Lower leg skin (tissue), 4 donors: ENCODE data around the gene EIF5AL1. TPM values are rescaled to one million over a fixed set of nuclear protein-coding genes. Genes with fewer than 3 reads are reported as not detected.
A peak's percentile ranks its signal among the peaks of the same experiment; 100 is the strongest.

Source experiments
- DNase-seq, 2 donors: peaks; one replicate each; pipeline ENCODE4 v3.0.0-alpha.2; 2019; ENCODE audit warnings: low spot score in 2 of 2
- H3K4me3 ChIP-seq: fragments of 200-600 bp; sonication (generic); 2 replicates; pipeline ENCODE4 v1.5.1; 2017; ENCODE audit warnings: mild to moderate bottlenecking, low read depth; ENCODE audit not compliant: poor library complexity, severe bottlenecking
- POLR2A ChIP-seq, 2 donors: fragments of 450-650 bp; IDR thresholded peaks; one replicate each; pipeline ENCODE4 v1.6.1; 2016 to 2017; ENCODE audit warnings: antibody characterized with exemption in 2 of 2, mild to moderate bottlenecking in 1 of 2, moderate library complexity in 1 of 2
- WGBS, 2 donors: methylation state at CpG; one replicate each; pipeline ENCODE4 v1.1.5; 2018; 5-methylcytosine and 5-hydroxymethylcytosine counted together
- intact Hi-C: fragments of 100-400 bp; cut with DNase I; formaldehyde crosslinking; loops from one replicate; pipeline ENCODE4 v1.15.0; 2023; ENCODE audit warnings: low total_unique reads
- total RNA-seq, 4 donors: library from RNA; depleted of rRNA; stranded (reverse); fragments of >200 nt; gene quantifications; one replicate each; pipeline ENCODE4 v1.1.0, GENCODE V29; 2016
- TF ChIP-seq, protein P1 (sequence below), 3 donors: fragments of 450-650 bp; IDR thresholded peaks; one replicate each; pipeline ENCODE4 v1.5.1; 2016; ENCODE audit warnings: antibody characterized with exemption in 3 of 3, mild to moderate bottlenecking in 3 of 3, moderate library complexity in 2 of 3

The EIF5AL1 gene
- total RNA-seq, 4 donors from 2014 or later, result 0.05 to 0.38 (median 0.08) TPM; not detected in 1

- peak in 1 of 2 donors; percentile 36 for DNase-seq
- intact Hi-C loops, result no loop called here
- WGBS, 2 donors, result 75 to 81% methylated on average over 1 of the region's 1 CpG
- TF ChIP-seq, protein P1, sequence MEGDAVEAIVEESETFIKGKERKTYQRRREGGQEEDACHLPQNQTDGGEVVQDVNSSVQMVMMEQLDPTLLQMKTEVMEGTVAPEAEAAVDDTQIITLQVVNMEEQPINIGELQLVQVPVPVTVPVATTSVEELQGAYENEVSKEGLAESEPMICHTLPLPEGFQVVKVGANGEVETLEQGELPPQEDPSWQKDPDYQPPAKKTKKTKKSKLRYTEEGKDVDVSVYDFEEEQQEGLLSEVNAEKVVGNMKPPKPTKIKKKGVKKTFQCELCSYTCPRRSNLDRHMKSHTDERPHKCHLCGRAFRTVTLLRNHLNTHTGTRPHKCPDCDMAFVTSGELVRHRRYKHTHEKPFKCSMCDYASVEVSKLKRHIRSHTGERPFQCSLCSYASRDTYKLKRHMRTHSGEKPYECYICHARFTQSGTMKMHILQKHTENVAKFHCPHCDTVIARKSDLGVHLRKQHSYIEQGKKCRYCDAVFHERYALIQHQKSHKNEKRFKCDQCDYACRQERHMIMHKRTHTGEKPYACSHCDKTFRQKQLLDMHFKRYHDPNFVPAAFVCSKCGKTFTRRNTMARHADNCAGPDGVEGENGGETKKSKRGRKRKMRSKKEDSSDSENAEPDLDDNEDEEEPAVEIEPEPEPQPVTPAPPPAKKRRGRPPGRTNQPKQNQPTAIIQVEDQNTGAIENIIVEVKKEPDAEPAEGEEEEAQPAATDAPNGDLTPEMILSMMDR (IDR thresholded peaks at IDR 0.05), result no peak
- no peak for TF ChIP-seq POLR2A (IDR thresholded peaks at IDR 0.05)
- H3K4me3 ChIP-seq, result no peak overlapping the region
These were observed 18.5 kb upstream of the EIF5AL1 start for GRCh38 chr10:79493806-79494205.

- intact Hi-C loops, result no loop called here
- TF ChIP-seq, protein P1 (IDR thresholded peaks at IDR 0.05), result no peak
- no peak for TF ChIP-seq POLR2A (IDR thresholded peaks at IDR 0.05)
- 79 to 87% methylated on average over 17 of the region's 17 CpGs for WGBS, 2 donors
- DNase-seq, result peak in 1 of 2 donors; percentile 76
- H3K4me3 ChIP-seq, result no peak overlapping the region
These were observed 17.2 kb upstream of the EIF5AL1 start for GRCh38 chr10:79494871-79495705.

- intact Hi-C loops, result no loop called here
- DNase-seq, result no peak
- whole genome bisulfite sequencing, 2 donors, result 82 to 90% methylated on average over 6 of the region's 6 CpGs
- TF ChIP-seq, protein P1 (IDR thresholded peaks at IDR 0.05), result no peak
- no peak overlapping the region for H3K4me3 ChIP-seq
These were observed 16.5 kb upstream of the EIF5AL1 start for GRCh38 chr10:79495791-79496190.

DNA sequence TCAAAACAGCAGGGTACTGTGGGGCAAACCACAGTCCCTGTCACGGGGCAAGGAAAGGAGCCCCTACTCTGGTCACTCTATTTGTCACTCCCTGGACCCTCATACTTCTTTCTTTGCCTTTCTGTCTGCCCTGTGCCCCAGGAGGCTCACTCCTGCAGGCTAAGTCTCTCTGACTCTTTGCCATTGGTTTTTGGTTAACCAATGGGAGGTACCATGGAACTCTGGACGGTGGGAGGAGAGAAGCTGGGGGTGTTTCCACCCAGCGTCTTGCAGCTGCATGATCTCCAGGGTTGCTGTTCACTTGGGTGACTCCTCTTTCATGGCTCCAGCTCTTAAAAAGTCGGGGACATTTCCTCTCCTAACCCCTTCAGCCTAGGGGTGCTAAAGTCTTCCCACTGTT lies 15.4 kb upstream of the EIF5AL1 start:
- TF ChIP-seq, protein P1 (IDR thresholded peaks at IDR 0.05), result no peak
- TF ChIP-seq POLR2A (IDR thresholded peaks at IDR 0.05), result no peak
- no peak for DNase-seq
- WGBS, 2 donors, result 37 to 65% methylated on average over 4 of the region's 4 CpGs
- no peak overlapping the region for H3K4me3 ChIP-seq
- intact Hi-C loops, result no loop called here

DNA sequence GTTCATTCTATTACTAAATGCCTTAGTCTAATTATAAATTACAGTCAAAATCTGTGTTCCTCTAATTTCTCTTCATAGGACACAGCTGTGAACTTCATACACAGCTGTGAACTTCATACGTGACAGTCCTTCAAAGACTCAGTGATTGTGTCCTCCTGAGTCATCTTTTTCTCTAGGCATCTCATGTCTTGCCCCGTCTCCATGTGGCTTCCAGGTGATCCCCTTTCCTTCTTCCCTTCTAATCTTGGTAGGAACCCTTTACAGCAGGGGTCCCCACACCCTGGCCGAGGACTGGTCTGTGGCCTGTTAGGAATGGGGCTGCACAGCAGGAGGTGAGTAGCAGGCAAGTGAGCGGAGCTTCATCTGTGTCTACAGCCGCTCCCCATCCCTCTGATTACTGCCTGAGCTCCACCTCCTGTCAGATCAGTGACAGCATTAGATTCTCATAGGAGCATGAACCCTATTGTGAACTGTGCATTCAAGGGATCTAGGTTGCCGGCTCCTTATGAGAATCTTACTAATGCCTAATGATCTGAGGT lies 14.0 kb upstream of the EIF5AL1 start:
- TF ChIP-seq POLR2A (IDR thresholded peaks at IDR 0.05), result no peak
- TF ChIP-seq, protein P1 (IDR thresholded peaks at IDR 0.05), result no peak
- WGBS, 2 donors, result 88 to 92% methylated on average over 6 of the region's 6 CpGs
- intact Hi-C loops, result no loop called here
- H3K4me3 ChIP-seq, result no peak overlapping the region
- DNase-seq, result no peak
